HG03064 (cell line): ENCODE measurements around the gene SSR4.
"Not testable (repeated sequence)": the region's sequence is repeated elsewhere in the genome, so short reads cannot be mapped to it uniquely, and the experiment has no call there.

Experiments used
- ATAC-seq: cut with Tn5 transposase; IDR thresholded peaks from one replicate; pipeline ENCODE4 v1.9.1; 2021; ENCODE audit warnings: low read depth; ENCODE audit not compliant: unreplicated experiment

Gene SSR4

DNA sequence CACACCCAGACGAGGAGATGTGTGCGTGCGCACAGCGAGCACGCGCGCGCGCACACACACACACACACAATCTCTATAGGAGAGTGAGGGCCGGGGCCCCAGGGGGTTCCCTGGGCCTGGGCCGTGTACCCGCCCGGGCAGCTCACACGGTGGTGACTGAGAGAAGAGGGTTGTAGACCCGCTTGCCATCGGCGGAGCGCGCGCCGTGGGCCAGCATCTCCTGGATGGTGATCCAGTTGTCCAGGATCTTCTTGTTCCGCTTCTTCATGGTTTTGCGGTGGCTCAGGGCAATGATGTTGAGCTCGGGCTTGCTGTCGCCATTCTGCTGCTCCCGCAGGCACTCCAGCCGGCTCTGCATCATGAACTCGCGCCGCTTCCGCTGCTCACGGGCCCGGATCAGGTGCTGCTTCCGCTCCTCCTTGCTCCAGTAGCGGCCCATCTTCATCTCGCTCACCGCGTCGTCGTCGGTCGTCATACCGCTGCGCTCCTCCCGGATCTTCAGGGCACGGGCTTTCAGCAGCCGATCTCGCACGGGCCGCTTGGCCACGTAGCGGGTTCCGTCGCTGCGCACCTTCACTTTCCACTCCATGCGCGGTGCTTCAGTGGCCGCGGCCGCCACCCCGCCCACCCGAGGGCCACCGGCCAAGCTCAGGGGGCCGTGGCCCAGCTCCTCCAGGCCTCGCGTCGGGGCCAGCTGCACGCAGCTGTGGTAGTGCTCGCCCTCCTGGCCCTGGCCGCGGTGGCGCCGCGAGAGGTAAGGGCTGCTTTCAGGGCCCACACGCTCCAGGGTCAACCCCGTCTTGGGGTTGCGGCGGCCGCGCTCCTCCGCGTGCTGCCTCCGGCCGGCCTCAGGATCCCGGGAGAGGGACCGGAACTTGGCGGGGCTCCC is 9.0 kb downstream of the SSR4 start:
- ATAC-seq = no peak

GRCh38 chrX:153804100-153804595 is 9.7 kb downstream of the SSR4 start:
- no peak for ATAC-seq

- no peak for ATAC-seq
Observed at GRCh38 chrX:153804621-153805020, 10.2 kb downstream of the SSR4 start.

GRCh38 chrX:153805436-153805835 is 11.0 kb downstream of the SSR4 start:
- no peak for ATAC-seq

- ATAC-seq = no peak
Observed at GRCh38 chrX:153806999-153807575, 12.6 kb downstream of the SSR4 start.

DNA sequence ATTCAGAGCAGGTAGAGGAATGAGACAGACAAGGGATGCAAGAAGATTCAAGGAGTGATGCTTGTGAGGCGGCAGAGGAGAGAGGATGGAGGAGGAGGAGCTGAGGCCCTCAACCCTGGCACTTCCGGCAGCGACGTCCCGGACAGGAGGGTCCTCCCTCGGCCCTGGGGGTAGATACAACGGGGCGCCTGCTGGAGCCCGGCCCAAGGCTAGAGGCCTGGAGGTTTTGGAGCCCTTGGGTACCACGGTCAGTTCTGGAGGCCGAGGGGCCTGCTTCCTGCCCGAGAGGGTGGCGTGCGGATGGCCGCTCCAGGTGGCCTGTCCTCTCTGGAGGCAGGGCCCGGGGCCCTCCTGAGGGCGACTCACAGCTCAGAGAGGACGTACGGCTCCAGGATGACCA is 13.5 kb downstream of the SSR4 start:
- ATAC-seq = no peak

DNA sequence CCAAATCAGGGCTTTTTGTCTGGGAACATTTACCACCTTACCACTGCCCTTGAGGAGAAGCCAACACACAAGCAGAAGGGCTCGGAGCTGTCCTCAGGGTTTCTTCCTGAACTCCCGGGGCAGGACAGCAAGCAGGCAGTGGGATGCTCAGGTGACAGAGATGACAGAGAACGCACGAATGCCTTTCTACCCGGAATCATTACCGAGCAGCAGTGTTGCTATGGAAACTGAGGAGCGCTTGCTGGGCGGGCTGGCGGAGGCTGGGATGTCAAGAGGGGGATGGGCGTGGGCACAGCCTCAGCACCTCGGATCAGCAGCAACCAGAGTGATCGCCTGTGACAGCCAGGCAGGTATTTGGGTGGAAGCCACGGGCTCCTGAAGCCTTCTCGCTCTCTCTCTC is 17.8 kb downstream of the SSR4 start:
- ATAC-seq = no peak

DNA sequence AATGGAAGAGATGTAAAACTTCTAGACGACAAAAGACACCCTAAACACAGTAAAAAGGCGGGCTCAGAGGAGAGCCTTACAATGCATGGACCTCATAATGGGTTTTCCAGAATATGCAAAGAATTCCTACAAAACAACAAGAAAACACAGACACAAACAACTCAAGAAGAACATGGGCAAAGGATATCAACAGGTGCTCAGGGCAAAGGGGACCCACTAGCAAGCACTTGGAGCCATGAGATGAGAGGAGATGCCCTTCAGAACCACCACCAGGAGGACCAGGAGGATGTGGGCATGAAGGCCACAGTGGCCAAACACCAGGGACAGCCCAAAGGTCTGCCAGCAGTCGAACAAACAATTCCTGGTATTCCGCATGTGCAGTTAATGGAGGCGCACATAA is 18.7 kb downstream of the SSR4 start:
- ATAC-seq = no peak

- no peak for ATAC-seq
Observed at GRCh38 chrX:153814591-153815315, 20.3 kb downstream of the SSR4 start.

DNA sequence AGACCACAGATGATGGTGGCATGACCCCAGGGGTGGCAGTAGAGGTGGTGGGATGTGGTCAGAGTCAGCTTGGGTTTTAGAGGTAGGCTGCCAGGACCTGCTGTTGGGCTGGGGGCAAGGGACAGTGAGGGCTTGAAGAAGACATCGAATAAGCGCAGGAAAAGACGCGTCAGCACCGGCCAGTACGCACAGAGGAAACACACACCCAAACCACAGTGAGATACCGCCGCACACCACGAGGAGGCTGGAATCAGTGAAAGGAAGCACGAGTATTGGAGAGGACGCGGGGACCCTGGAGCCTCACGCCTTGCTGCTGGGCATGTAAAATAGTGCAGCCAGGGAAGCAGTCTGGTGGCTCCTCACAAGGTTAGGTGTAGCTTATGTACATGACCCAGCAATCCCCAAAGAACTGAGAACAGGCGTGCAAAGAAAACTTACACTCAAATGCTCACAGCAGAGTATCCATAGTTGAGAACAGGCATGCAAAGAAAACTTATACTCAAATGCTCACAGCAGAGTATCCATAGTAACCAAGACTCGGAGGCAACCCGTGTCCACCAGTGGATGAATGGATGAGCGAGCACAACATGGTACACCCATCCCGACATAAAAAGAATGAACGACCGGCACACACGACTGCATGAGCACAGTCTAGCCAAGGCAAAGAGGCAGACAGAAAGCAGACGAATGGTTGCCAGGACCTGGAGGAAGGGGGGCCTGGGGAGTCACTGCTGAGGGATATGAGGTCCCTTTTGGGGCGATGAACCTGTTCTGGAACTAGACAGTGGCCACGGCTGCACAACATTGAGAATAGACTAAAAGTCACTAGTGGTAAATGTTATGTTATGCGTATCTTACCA is 22.6 kb downstream of the SSR4 start:
- no peak for ATAC-seq

- not testable (repeated sequence) for ATAC-seq
Observed at GRCh38 chrX:153818064-153818463, 23.6 kb downstream of the SSR4 start.

GRCh38 chrX:153818571-153819383 is 24.3 kb downstream of the SSR4 start:
- ATAC-seq = no peak

GRCh38 chrX:153819384-153820040 is 25.0 kb downstream of the SSR4 start:
- no peak for ATAC-seq

DNA sequence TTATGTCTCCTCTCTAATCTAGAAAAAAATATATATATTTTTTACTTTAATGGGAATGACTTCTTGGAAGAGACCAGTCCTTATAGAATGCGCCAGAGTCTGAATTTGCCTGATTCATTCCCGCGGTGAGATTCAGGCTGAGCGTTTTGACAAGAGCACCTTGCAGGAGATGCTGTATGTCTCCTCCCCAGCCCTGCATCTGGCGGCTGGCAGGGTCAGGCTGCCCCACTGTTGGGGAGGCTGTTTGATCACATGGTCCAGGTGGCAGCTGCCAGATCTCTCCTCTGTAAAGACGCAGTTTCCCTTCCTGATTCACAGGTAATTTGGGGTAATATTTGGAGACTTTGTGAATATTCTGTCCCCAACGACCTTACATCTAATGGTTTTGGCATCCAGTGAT is 26.1 kb downstream of the SSR4 start:
- ATAC-seq = no peak

DNA sequence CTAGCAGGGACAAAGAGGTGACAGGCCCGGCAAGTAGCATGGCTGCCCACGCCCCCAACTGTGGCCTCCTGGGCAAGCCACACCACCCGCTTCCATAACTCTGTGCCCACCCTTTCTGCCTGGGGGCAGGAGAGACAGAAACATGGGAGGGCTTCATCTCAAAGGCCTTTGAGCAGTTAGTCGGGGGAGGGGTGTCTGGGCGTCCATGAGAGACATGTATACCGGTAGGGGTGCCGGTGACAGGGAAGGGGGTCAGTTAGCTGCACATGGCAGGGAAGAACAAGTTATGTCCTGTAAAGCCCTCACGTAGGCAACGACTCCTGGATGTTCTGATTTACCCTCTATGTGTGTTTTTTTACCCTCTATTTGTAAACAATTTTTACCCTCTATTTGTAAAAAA is 26.6 kb downstream of the SSR4 start:
- ATAC-seq = no peak

GRCh38 chrX:153824348-153824747 is 29.9 kb downstream of the SSR4 start:
- ATAC-seq = no peak

DNA sequence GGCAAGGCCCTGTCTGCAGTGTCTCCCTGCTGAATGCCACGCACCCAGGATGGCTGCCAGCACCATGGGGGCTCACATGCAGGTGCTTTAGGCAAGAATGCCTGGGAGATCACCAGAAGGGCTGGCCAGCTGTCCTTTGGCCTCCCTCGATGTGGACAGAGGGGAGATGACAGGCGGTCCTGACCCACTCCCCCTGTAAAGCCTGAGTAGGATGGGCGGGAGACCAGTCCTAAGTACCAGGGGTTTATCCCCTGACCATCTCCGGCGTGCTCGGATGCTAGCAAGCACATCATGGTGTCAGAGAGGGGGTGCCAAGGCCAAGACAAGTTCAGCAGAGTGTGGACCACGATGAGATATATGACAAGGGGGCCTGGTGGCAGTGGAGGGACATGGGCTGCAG is 30.6 kb downstream of the SSR4 start:
- ATAC-seq = no peak

DNA sequence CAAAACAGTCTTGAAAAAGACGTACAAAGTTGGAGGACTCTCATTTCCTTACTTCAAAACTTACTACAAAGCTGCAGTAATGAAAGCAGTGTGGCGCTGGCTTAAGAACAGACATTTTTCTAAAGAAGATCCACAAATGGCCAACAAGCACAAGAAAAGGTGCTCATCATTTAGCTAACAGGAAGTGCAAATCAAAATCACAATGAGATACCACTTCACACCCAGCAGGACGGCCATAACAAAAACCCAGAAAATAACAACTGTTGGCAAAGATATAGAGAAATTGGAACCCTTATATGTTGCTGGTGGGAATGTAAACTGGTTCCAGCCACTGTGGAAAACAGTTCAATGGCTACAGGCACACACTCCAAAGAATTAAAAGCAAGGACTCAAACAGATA is 32.5 kb downstream of the SSR4 start:
- ATAC-seq = no peak

DNA sequence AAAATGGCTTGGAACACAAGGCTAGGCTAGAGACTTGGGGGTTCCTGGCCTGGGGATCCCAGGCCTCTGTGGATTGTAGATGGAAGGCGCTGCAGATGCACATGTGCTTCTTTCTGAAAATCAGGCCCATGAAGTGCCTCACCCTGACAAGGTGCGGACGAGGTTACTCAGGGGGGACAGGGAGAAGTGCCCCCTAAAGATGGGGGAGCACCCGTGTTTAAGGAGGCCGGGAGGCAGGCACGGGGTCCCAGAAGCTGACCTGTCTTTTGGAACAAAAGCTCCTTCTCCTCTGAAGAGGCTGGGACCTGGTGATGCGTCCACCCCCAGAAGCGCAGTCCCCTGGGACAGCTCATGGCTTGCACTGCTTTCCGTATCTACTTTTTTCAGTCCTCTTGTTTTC is 33.4 kb downstream of the SSR4 start:
- ATAC-seq = no peak
